Aorta (tissue), 5 donors: Measurements from ENCODE around the gene SRI. TPM values are rescaled to one million over a fixed set of nuclear protein-coding genes. Genes with fewer than 3 reads are reported as not detected.
A peak's percentile ranks its signal among the peaks of the same experiment; 100 is the strongest.
"Not testable (repeated sequence)": the region's sequence is repeated elsewhere in the genome, so short reads cannot be mapped to it uniquely, and the experiment has no call there.

Experiments used
- ATAC-seq: fragments of 200-7000 bp; cut with Tn5 transposase; one replicate; pipeline ENCODE4 v1.9.1; 2022; ENCODE audit warnings: moderate library complexity; ENCODE audit not compliant: low FRiP score
- DNase-seq, 2 donors: peaks; one replicate each; pipeline ENCODE4 v3.0.0-alpha.2; 2020
- H3K27ac ChIP-seq, 2 donors: one replicate each; pipeline ENCODE4 v1.5.1; 2013; ENCODE audit warnings: low read length in 2 of 2, mild to moderate bottlenecking in 2 of 2, moderate library complexity in 2 of 2, control low read depth in 1 of 2, inconsistent platforms in 1 of 2, low read depth in 1 of 2
- H3K27me3 ChIP-seq, 2 donors: one replicate each; pipeline ENCODE4 v1.6.1; 2013; ENCODE audit warnings: control low read depth in 1 of 2, low read length in 1 of 2, mild to moderate bottlenecking in 1 of 2, moderate library complexity in 1 of 2; ENCODE audit not compliant: insufficient read depth in 2 of 2, control insufficient read depth in 1 of 2
- H3K36me3 ChIP-seq, 2 donors: one replicate each; pipeline ENCODE4 v1.6.1; 2013; ENCODE audit warnings: control low read depth in 1 of 2, low read length in 1 of 2, mild to moderate bottlenecking in 1 of 2; ENCODE audit not compliant: insufficient read depth in 2 of 2, control insufficient read depth in 1 of 2
- H3K4me1 ChIP-seq, 2 donors: one replicate each; pipeline ENCODE4 v1.6.1; 2013; ENCODE audit warnings: low read length in 2 of 2, control low read depth in 1 of 2, mild to moderate bottlenecking in 1 of 2, moderate library complexity in 1 of 2; ENCODE audit not compliant: insufficient read depth in 2 of 2, control insufficient read depth in 1 of 2
- H3K4me3 ChIP-seq, 2 donors: one replicate each; pipeline ENCODE4 v1.5.1; 2013; ENCODE audit warnings: low read length in 2 of 2, control low read depth in 1 of 2, mild to moderate bottlenecking in 1 of 2
- H3K9me3 ChIP-seq: one replicate; pipeline ENCODE4 v1.6.1; 2013; ENCODE audit warnings: mild to moderate bottlenecking, low read length; ENCODE audit not compliant: control insufficient read depth
- WGBS, 2 donors: extraction: QIAGEN DNeasy Blood & Tissue Kit; methylation state at CpG; one replicate each; pipeline ENCODE4 v1.1.7; 2013; 5-methylcytosine and 5-hydroxymethylcytosine counted together
- intact Hi-C, 2 donors: fragments of 100-400 bp; cut with DNase I; formaldehyde crosslinking; loops; one replicate each; pipeline versions ENCODE4 v1.14.2 to v1.15.0; 2022
- polyA plus RNA-seq, 2 donors: library from polyadenylated mRNA; stranded (reverse); fragments of 200-250 nt; gene quantifications; one replicate each; pipeline ENCODE4 v1.2.3, GENCODE V29; 2013
- total RNA-seq, 2 donors: library from RNA; stranded (reverse); fragmentation: NEBNext Ultra II Directional; extraction: Animal tissue kit (Norgen Biotek cat#: 25700); gene quantifications; one replicate each; pipeline ENCODE4 v1.2.1, GENCODE V29; 2021
- donor health status: healthy with polysubstance abuse.
- donor health status: Bipolar disorder and iron deficiency.
- donor health status: DM: no; HTN: no; CAD: no.
- donor health status: DM: no; HTN: no; CAD: no.
- donor health status: DM: yes; HTN: yes; CAD: no.

Gene SRI
- total and polyA plus RNA-seq, 4 donors, result 97.7 to 186 (median 107) TPM

DNA sequence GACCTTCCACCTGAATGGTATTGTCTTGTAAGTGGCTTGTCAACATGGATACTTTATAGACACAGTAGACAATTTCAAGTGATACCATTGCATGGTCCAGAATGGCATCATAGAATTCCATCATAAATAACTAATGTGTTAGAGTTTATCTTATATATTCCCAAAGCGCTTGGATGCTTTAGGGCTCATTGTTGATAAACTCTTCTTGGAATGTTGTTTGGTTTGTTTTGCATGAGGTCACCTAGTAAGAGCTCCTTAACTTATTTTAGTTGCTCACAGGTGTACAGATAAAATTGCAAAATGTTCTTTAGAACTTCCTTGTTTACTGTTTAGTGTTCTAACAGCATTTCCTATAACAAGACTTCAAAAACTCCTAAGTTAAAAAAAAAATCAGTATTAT lies 36.8 kb downstream of the SRI start:
- no peaks in the 10 kb centered on the region for H3K36me3 ChIP-seq
- no peaks in the 10 kb centered on the region for H3K27me3 ChIP-seq
- H3K4me3 ChIP-seq, result no peak overlapping the region
- H3K27ac ChIP-seq, result no peak overlapping the region
- ATAC-seq (no peak), DNase-seq (no peak)
- 95 to 97% methylated on average over 1 of the region's 1 CpG for WGBS, 2 donors
- no peaks in the 10 kb centered on the region for H3K9me3 ChIP-seq
- peaks cover 0 to 2% of the 10 kb centered on the region in 2 donors for H3K4me1 ChIP-seq
- intact Hi-C loops, result no loop called here

DNA sequence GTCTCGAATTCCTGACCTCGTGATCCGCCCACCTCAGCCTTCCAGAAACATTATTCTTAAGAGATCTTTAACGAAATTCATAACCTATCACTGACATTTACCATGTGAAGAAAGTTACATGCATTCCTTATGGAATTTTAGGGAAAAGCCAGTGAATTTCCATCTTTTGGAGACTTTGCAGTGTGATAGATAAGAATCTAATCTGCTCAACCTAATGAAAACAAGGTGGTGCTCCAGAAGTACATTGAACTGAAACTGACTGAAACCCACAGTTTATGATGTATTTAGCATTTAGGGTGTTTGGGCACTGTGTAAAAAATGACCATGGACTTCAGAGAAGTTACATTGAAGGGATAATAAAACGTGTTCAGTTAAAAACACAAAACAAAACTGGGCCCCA lies 43.6 kb downstream of the SRI start:
- no peak overlapping the region for H3K4me3 ChIP-seq
- no peaks in the 10 kb centered on the region for H3K4me1 ChIP-seq
- no peaks in the 10 kb centered on the region for H3K36me3 ChIP-seq
- intact Hi-C loops, result no loop called here
- no peak for ATAC-seq
- H3K27ac ChIP-seq, result no peak overlapping the region
- DNase-seq, result no peak
- no peaks in the 10 kb centered on the region for H3K27me3 ChIP-seq
- no peaks in the 10 kb centered on the region for H3K9me3 ChIP-seq
- 84 to 86% methylated on average over 5 of the region's 5 CpGs for whole genome bisulfite sequencing, 2 donors

DNA sequence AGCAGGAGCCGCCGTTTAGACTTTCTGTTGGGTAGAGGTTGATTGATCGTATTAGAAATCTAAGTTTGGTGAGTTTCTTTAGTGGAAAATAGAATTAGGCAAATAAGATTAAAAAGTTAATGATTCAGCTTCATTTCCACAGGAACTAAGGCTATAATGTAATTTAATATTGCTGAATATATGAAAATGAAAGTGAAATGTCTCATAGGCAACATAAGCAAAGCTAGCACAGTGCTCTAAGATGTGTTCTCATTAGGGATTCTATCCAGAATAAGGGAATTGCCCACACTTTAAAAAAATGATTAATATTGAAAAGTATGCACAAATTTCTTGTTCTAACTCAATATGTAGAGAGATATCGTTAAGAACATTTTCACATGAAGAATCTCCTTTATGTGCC lies 47.0 kb downstream of the SRI start:
- no peaks in the 10 kb centered on the region for H3K27me3 ChIP-seq
- intact Hi-C loops, result no loop called here

DNA sequence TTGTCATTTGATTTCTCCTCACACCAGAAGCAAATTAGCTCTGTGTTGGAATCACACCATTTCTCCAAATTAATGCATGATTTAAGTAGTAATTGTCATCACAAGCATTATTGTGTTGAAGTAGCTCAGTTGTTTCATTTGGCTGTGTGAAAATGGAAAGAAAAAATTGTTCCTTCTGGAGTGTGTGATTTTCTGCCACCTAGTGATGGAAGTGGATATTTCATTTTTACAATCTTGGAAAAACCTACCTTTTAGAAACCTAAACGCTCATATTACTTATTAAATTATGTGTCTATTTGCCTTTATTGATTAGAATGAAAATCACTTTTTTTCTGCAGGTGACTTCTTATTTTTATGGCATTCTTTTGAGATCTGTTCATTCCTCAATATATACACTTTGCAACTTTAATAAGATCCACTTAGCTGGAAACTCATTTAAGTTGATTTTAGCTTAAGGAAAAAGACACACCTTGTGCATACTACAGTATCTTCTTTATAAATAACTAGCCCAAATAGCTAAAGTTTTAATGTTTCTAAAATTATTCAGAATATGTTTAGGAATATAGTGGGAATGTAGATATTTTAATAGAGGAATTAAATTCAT lies 50.0 kb downstream of the SRI start:
- no peaks in the 10 kb centered on the region for H3K36me3 ChIP-seq
- no peak overlapping the region for H3K4me3 ChIP-seq
- intact Hi-C loops, result no loop called here
- peak; percentile 64 for ATAC-seq
- WGBS, 2 donors, result 5 to 9% methylated on average over 1 of the region's 1 CpG
- DNase-seq, result no peak
- H3K27me3 ChIP-seq, result no peaks in the 10 kb centered on the region
- no peak overlapping the region for H3K27ac ChIP-seq
- H3K9me3 ChIP-seq, result no peaks in the 10 kb centered on the region
- H3K4me1 ChIP-seq, result no peaks in the 10 kb centered on the region

More for the DNA sequence above, 47.0 kb downstream of the SRI start:
- Histone ChIP-seq H3K27ac (no peak overlapping the region), H3K9me3 (no peaks in the 10 kb centered on the region), H3K4me3 (no peak overlapping the region), H3K36me3 (no peaks in the 10 kb centered on the region), H3K4me1 (no peaks in the 10 kb centered on the region)
- no peak for ATAC-seq
- no peak for DNase-seq
- WGBS, 2 donors, result 96 to 97% methylated on average over 4 of the region's 4 CpGs

DNA sequence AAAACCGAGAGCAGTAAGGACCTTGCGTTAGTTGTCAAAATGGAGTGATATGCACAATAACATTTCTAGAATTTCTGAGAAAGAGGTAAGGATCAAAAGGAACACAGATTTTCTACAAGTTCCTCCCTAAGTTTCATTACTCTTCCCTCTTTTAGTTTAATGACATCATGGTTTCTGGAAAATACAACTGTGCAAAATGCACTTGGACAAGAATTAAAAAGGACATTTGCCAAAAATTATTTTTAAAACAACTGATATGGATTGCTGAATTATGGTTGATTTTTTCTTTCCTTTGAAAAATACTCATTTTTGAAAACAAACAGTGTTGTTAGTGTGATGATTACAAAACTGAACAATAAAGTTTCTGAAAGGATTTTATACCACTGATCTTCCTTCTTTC lies 52.1 kb downstream of the SRI start:
- ATAC-seq (no peak), DNase-seq (no peak)
- no peak overlapping the region for H3K27ac ChIP-seq
- WGBS, 2 donors, result 17 to 21% methylated on average over 2 of the region's 2 CpGs
- H3K9me3 ChIP-seq, result no peaks in the 10 kb centered on the region
- H3K4me3 ChIP-seq, result no peak overlapping the region
- H3K36me3 ChIP-seq, result no peaks in the 10 kb centered on the region
- intact Hi-C loops, result no loop called here
- H3K4me1 ChIP-seq, result no peaks in the 10 kb centered on the region
- H3K27me3 ChIP-seq, result no peaks in the 10 kb centered on the region

DNA sequence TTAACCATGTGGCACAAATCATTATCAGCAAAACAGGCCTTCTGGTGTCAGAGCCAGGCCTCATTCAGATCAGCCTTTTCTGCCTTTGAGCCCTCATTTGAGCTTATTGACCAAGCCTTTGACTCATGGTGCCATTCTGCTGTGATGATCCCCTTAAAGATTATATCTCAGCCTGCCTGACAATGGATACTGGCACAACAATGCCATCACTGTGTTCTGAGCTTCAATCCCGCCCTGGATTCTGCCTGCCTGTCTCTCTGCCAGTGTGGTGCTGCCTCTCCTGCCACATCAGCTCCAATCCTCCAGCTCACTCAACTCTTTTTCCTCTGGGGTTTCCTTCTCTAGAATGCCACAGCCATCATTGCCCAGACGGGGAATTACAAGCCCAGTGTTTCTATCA lies 52.6 kb downstream of the SRI start:
- intact Hi-C loops, result no loop called here
- Histone ChIP-seq H3K36me3 (no peaks in the 10 kb centered on the region), H3K27me3 (no peaks in the 10 kb centered on the region), H3K27ac (no peak overlapping the region), H3K4me3 (no peak overlapping the region), H3K9me3 (no peaks in the 10 kb centered on the region), H3K4me1 (no peaks in the 10 kb centered on the region)
- ATAC-seq (no peak), DNase-seq (no peak)
- WGBS, 2 donors, result 37 to 42% methylated on average over 2 of the region's 2 CpGs

DNA sequence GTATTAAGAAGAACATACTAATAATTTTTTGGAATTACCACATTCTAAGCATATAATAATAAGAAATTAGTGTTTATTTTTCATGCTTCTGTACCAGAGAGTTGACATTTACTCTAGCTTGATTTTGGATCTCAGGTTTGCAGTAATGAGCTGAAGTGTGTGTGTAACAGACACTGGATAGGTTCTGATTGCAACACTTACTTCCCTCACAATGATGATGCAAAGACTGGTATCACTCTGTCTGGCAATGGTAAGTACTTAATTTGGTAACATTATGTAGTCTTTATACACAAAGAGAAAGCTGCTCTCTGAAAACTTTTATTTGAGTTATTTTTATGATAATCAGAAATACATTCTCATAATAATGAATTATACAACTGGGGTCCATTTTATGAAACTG lies 54.1 kb downstream of the SRI start:
- DNase-seq (no peak), ATAC-seq (no peak)
- intact Hi-C loops, result no loop called here
- Histone ChIP-seq H3K4me3 (no peak overlapping the region), H3K4me1 (no peaks in the 10 kb centered on the region), H3K27me3 (no peaks in the 10 kb centered on the region), H3K27ac (no peak overlapping the region), H3K36me3 (no peaks in the 10 kb centered on the region), H3K9me3 (no peaks in the 10 kb centered on the region)

DNA sequence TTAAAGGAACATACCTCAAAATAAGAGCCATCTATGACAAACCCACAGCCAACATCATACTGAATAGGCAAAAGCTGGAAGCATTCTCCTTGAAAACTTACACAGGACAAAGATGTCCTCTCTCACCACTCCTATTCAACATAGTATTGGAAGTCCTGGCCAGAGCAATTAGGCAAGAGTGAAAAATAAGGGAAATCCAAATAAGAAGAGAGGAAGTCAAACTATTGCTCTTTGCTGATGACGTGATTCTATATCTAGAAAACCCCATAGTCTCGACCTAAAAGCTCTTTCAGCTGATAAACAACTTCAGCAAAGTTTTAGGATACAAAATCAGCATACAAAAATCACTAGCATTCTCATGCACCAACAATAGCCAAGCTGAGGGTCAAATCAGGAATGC lies 60.1 kb downstream of the SRI start:
- H3K9me3 ChIP-seq, DNase-seq, H3K36me3 ChIP-seq, H3K27ac ChIP-seq, intact Hi-C loops, ATAC-seq, H3K4me1 ChIP-seq, H3K27me3 ChIP-seq, H3K4me3 ChIP-seq: not testable (repeated sequence)
- WGBS, 2 donors, result 85 to 86% methylated on average over 2 of the region's 2 CpGs

DNA sequence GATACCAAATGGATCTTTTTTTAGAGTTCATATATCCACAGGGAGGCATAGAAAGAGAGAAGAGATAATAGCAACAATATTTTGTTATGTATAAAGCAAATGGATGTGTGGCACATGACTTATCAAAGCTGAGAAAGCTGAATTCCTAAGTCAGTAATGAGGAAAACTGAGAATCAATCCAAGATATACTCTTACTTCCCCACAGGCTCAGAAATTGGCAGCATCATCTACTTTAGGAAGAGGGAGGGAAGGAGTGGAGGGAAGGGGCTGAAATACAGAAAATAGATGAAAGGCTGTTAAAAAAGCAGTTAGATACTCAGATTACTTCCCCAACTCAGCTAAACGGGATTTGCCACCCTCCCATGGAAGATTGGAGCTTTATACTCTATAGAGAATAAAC lies 63.5 kb downstream of the SRI start:
- ATAC-seq (no peak), DNase-seq (no peak)
- no peak overlapping the region for H3K27ac ChIP-seq
- H3K4me3 ChIP-seq, result no peak overlapping the region
- H3K9me3 ChIP-seq, result no peaks in the 10 kb centered on the region
- H3K4me1 ChIP-seq, result no peaks in the 10 kb centered on the region
- intact Hi-C loops, result no loop called here
- H3K27me3 ChIP-seq, result no peaks in the 10 kb centered on the region
- 8% methylated on average over 1 of the region's 1 CpG for WGBS, 2 donors
- no peaks in the 10 kb centered on the region for H3K36me3 ChIP-seq
